Cardiac fibroblast (primary cell): ENCODE measurements around the gene EPHB3.
A peak's percentile ranks its signal among the peaks of the same experiment; 100 is the strongest.

Experiments used
- DNase-seq, 2 donors: peaks; one replicate each; pipeline versions ENCODE4 v3.0.0 to v3.0.0-alpha.2; 2010; ENCODE audit warnings: low read depth in 2 of 2
- H3K4me3 ChIP-seq, 2 donors: replicated peaks in 1 of 2; 1 replicate in 1 of 2; 2 replicates in 1 of 2; pipeline ENCODE4 v1.5.1; 2011; ENCODE audit warnings: low read depth in 2 of 2, low read length in 2 of 2, mild to moderate bottlenecking in 2 of 2, moderate library complexity in 1 of 2
- CTCF ChIP-seq: IDR thresholded peaks from one replicate; pipeline ENCODE4 v1.5.1; 2011; ENCODE audit warnings: low read depth, mild to moderate bottlenecking, low read length, inconsistent platforms

EPHB3 gene

GRCh38 chr3:184568560-184568923, 7.0 kb downstream of the EPHB3 start:
- no peak for DNase-seq
- no peak for TF ChIP-seq CTCF
- H3K4me3 ChIP-seq, result peak overlapping the region; percentile 25 to 53

- TF ChIP-seq CTCF, result no peak
- DNase-seq, result peak; percentile 91 to 97
- peak overlapping the region; percentile 36 to 53 for H3K4me3 ChIP-seq
Observed at GRCh38 chr3:184568924-184569829, 7.6 kb downstream of the EPHB3 start.

GRCh38 chr3:184570035-184570434, 8.4 kb downstream of the EPHB3 start:
- no peak overlapping the region for H3K4me3 ChIP-seq
- TF ChIP-seq CTCF, result no peak
- DNase-seq, result no peak

GRCh38 chr3:184570489-184570888, 8.9 kb downstream of the EPHB3 start:
- no peak overlapping the region for H3K4me3 ChIP-seq
- no peak for DNase-seq
- no peak for TF ChIP-seq CTCF

- TF ChIP-seq CTCF, result no peak
- no peak overlapping the region for H3K4me3 ChIP-seq
- no peak for DNase-seq
Observed at GRCh38 chr3:184571750-184572377, 10.3 kb downstream of the EPHB3 start.

GRCh38 chr3:184572633-184573270, 11.2 kb downstream of the EPHB3 start:
- DNase-seq, result no peak
- H3K4me3 ChIP-seq, result no peak overlapping the region
- TF ChIP-seq CTCF, result no peak
